ENCODE results near the gene VAMP1. TPM values are rescaled to one million over a fixed set of nuclear protein-coding genes. Genes with fewer than 3 reads are reported as not detected.
A peak's percentile ranks its signal among the peaks of the same experiment; 100 is the strongest.

The VAMP1 gene
- polyA plus RNA-seq, 1 donor: 9.6 TPM

DNA sequence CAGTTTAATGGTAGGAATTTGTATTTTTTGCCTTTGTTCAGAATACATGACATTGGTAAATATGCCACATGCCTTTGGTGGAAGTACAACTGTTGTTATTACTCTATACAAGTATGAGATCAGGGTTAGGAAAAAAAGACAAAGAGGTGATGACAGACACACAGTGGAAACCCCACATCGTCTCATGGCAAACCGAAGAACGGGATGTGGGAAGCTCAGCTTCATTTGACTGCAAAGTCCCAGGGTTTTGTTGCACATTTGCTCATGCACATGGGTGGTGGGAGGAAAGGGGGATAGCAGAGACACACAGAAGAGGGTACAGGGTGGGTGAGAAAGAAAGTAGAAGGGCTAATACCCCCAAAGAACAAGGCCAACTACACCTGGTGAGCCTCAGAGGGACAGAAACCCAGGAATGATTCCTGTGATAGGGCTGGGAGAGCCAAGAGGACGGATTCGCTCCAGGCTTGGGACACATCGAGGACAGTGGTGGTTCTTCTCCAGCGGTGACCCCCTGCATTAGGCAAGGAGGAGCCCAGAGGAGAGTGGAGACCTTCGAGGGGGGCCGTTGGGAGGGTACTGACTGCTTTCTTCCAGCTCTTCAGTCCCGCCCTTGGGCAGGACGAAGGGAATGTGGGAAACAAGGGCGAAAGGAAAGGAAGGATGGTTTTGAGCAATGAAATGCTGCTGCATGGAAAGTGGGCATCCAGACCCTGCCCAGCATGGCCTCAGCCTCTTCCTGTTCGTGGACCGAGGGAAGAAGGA, 8.1 kb downstream of the VAMP1 start:
- no peak overlapping the region for H3K27ac ChIP-seq (ENCODE audit: low read length)
- H3K27me3 ChIP-seq (ENCODE audit: control insufficient read depth, insufficient read depth, low read length): no peaks in the 10 kb centered on the region
- no peaks in the 10 kb centered on the region for H3K4me1 ChIP-seq (ENCODE audit: control insufficient read depth, insufficient read depth, low read length)
- no peaks in the 10 kb centered on the region for H3K9me3 ChIP-seq (ENCODE audit: control insufficient read depth, low read depth, low read length)
- no peak for DNase-seq
- 93% methylated on average over 3 of the region's 14 CpGs for WGBS (ENCODE audit: insufficient coverage, low lambda C conversion rate)
- H3K4me3 ChIP-seq (ENCODE audit: low read length): no peak overlapping the region
- peaks cover 86% of the 10 kb centered on the region for H3K36me3 ChIP-seq (ENCODE audit: control insufficient read depth, insufficient read depth, low read length)

GRCh38 chr12:6461401-6462233, 8.9 kb downstream of the VAMP1 start:
- Histone ChIP-seq H3K27ac (ENCODE audit: low read length) (no peak overlapping the region), H3K4me3 (ENCODE audit: low read length) (no peak overlapping the region), H3K9me3 (ENCODE audit: control insufficient read depth, low read depth, low read length) (no peaks in the 10 kb centered on the region), H3K4me1 (ENCODE audit: control insufficient read depth, insufficient read depth, low read length) (no peaks in the 10 kb centered on the region), H3K36me3 (ENCODE audit: control insufficient read depth, insufficient read depth, low read length) (peaks cover 91% of the 10 kb centered on the region), H3K27me3 (ENCODE audit: control insufficient read depth, insufficient read depth, low read length) (no peaks in the 10 kb centered on the region)
- peak in 1 of 2 donors; percentile 26 for DNase-seq
- WGBS (ENCODE audit: insufficient coverage, low lambda C conversion rate): no CpG with 5 or more reads among the region's 15 CpGs

- no peaks in the 10 kb centered on the region for H3K4me1 ChIP-seq (ENCODE audit: control insufficient read depth, insufficient read depth, low read length)
- no peaks in the 10 kb centered on the region for H3K9me3 ChIP-seq (ENCODE audit: control insufficient read depth, low read depth, low read length)
- H3K27ac ChIP-seq (ENCODE audit: low read length): no peak overlapping the region
- no peak for DNase-seq
- WGBS (ENCODE audit: insufficient coverage, low lambda C conversion rate): no CpG with 5 or more reads among the region's 10 CpGs
- H3K36me3 ChIP-seq (ENCODE audit: control insufficient read depth, insufficient read depth, low read length): peaks cover 85% of the 10 kb centered on the region
- H3K27me3 ChIP-seq (ENCODE audit: control insufficient read depth, insufficient read depth, low read length): no peaks in the 10 kb centered on the region
- no peak overlapping the region for H3K4me3 ChIP-seq (ENCODE audit: low read length)
Observed at GRCh38 chr12:6460751-6461371, 9.6 kb downstream of the VAMP1 start.

- H3K36me3 ChIP-seq (ENCODE audit: control insufficient read depth, insufficient read depth, low read length): peaks cover 83% of the 10 kb centered on the region
- WGBS (ENCODE audit: insufficient coverage, low lambda C conversion rate): no CpG with 5 or more reads among the region's 2 CpGs
- DNase-seq: no peak
Observed at GRCh38 chr12:6459004-6459337, 11.5 kb downstream of the VAMP1 start.

GRCh38 chr12:6458281-6459003, 12.0 kb downstream of the VAMP1 start:
- Histone ChIP-seq H3K27me3 (ENCODE audit: control insufficient read depth, insufficient read depth, low read length) (no peaks in the 10 kb centered on the region), H3K9me3 (ENCODE audit: control insufficient read depth, low read depth, low read length) (no peaks in the 10 kb centered on the region), H3K36me3 (ENCODE audit: control insufficient read depth, insufficient read depth, low read length) (peaks cover 80% of the 10 kb centered on the region), H3K4me3 (ENCODE audit: low read length) (no peak overlapping the region), H3K27ac (ENCODE audit: low read length) (no peak overlapping the region), H3K4me1 (ENCODE audit: control insufficient read depth, insufficient read depth, low read length) (peaks cover 1% of the 10 kb centered on the region)
- no peak for DNase-seq
- no CpG with 5 or more reads among the region's 14 CpGs for WGBS (ENCODE audit: insufficient coverage, low lambda C conversion rate)

More at GRCh38 chr12:6459004-6459337, 11.5 kb downstream of the VAMP1 start:
- Histone ChIP-seq H3K4me1 (ENCODE audit: control insufficient read depth, insufficient read depth, low read length) (no peaks in the 10 kb centered on the region), H3K4me3 (ENCODE audit: low read length) (no peak overlapping the region), H3K27me3 (ENCODE audit: control insufficient read depth, insufficient read depth, low read length) (no peaks in the 10 kb centered on the region), H3K27ac (ENCODE audit: low read length) (no peak overlapping the region), H3K9me3 (ENCODE audit: control insufficient read depth, low read depth, low read length) (no peaks in the 10 kb centered on the region)

GRCh38 chr12:6457220-6457945, 13.1 kb downstream of the VAMP1 start:
- H3K4me1 ChIP-seq (ENCODE audit: control insufficient read depth, insufficient read depth, low read length): peaks cover 10% of the 10 kb centered on the region
- no CpG with 5 or more reads among the region's 12 CpGs for WGBS (ENCODE audit: insufficient coverage, low lambda C conversion rate)
- H3K36me3 ChIP-seq (ENCODE audit: control insufficient read depth, insufficient read depth, low read length): peaks cover 70% of the 10 kb centered on the region
- no peak for DNase-seq
- H3K27ac ChIP-seq (ENCODE audit: low read length): no peak overlapping the region
- no peaks in the 10 kb centered on the region for H3K9me3 ChIP-seq (ENCODE audit: control insufficient read depth, low read depth, low read length)
- no peak overlapping the region for H3K4me3 ChIP-seq (ENCODE audit: low read length)
- H3K27me3 ChIP-seq (ENCODE audit: control insufficient read depth, insufficient read depth, low read length): no peaks in the 10 kb centered on the region

GRCh38 chr12:6452944-6453630, 17.4 kb downstream of the VAMP1 start:
- Histone ChIP-seq H3K9me3 (ENCODE audit: control insufficient read depth, low read depth, low read length) (no peaks in the 10 kb centered on the region), H3K27me3 (ENCODE audit: control insufficient read depth, insufficient read depth, low read length) (no peaks in the 10 kb centered on the region), H3K4me3 (ENCODE audit: low read length) (peak overlapping the region; percentile 75), H3K4me1 (ENCODE audit: control insufficient read depth, insufficient read depth, low read length) (peaks cover 17% of the 10 kb centered on the region), H3K36me3 (ENCODE audit: control insufficient read depth, insufficient read depth, low read length) (peaks cover 27% of the 10 kb centered on the region), H3K27ac (ENCODE audit: low read length) (peak overlapping the region; percentile 96)
- no CpG with 5 or more reads among the region's 17 CpGs for WGBS (ENCODE audit: insufficient coverage, low lambda C conversion rate)
- no peak for DNase-seq

DNA sequence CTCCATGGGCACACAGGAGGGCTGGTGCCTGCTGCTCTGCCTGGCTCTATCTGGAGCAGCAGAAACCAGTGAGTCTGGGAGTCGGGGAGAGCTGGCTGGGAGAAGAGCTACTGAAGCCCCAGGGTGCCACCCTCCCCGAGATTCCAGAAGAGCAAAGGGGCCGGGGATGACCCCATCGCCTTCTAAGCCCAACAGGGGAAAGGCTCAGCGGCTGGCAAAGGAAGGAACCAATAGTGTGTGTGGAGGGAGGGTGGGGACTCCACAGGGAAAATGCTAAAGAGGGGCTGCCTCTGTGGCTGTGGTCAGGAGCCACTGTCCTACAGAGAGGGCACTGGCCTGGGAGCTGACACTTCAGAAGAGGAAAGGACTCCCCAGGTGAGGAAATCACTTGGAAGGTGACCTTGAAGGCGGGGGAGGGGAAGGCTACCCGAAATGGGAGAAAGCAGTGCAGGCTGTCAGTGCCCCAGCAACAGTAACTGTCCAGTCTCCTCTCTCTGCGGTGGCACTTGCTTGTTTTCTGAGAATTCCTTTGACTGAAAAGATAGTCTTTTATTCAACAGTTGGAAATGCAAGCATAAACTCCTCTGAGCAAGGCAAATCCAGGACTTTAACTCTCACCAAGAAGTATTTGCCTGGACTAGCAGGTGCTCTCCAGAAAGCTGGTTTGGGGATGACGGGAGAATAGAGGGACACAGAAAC, 18.1 kb downstream of the VAMP1 start:
- peak in 1 of 2 donors; percentile 65 for DNase-seq
- WGBS (ENCODE audit: insufficient coverage, low lambda C conversion rate): no CpG with 5 or more reads among the region's 9 CpGs
- H3K4me1 ChIP-seq (ENCODE audit: control insufficient read depth, insufficient read depth, low read length): peaks cover 17% of the 10 kb centered on the region
- H3K4me3 ChIP-seq (ENCODE audit: low read length): peak overlapping the region; percentile 75
- H3K27ac ChIP-seq (ENCODE audit: low read length): peak overlapping the region; percentile 96
- H3K9me3 ChIP-seq (ENCODE audit: control insufficient read depth, low read depth, low read length): no peaks in the 10 kb centered on the region
- H3K36me3 ChIP-seq (ENCODE audit: control insufficient read depth, insufficient read depth, low read length): peaks cover 23% of the 10 kb centered on the region
- no peaks in the 10 kb centered on the region for H3K27me3 ChIP-seq (ENCODE audit: control insufficient read depth, insufficient read depth, low read length)

Measured in large intestine (tissue), 3 donors.